NT2/D1 (cell line): Measurements from ENCODE around the gene RBFOX1.

Experiments used
- SUZ12 ChIP-seq: IDR thresholded peaks from 2 replicates; pipeline ENCODE4 v1.6.1; 2011; ENCODE audit not compliant: insufficient read length, insufficient read depth; ENCODE audit errors: extremely low read depth
- YY1 ChIP-seq: IDR thresholded peaks from 2 replicates; pipeline ENCODE4 v1.6.1; 2011; ENCODE audit not compliant: insufficient read length, insufficient read depth
- ZNF274 ChIP-seq: IDR thresholded peaks from 2 replicates; pipeline ENCODE4 v1.6.1; 2011; ENCODE audit warnings: mild to moderate bottlenecking, low read depth, low read length

GRCh38 chr16:7638306-7638705 lies 305.7 kb downstream of the RBFOX1 start:
- TF ChIP-seq ZNF274 (no peak), YY1 (no peak), SUZ12 (no peak)
